Measurements from ENCODE around the gene SLC35B2.
A peak's percentile ranks its signal among the peaks of the same experiment; 100 is the strongest.

SLC35B2 gene

DNA sequence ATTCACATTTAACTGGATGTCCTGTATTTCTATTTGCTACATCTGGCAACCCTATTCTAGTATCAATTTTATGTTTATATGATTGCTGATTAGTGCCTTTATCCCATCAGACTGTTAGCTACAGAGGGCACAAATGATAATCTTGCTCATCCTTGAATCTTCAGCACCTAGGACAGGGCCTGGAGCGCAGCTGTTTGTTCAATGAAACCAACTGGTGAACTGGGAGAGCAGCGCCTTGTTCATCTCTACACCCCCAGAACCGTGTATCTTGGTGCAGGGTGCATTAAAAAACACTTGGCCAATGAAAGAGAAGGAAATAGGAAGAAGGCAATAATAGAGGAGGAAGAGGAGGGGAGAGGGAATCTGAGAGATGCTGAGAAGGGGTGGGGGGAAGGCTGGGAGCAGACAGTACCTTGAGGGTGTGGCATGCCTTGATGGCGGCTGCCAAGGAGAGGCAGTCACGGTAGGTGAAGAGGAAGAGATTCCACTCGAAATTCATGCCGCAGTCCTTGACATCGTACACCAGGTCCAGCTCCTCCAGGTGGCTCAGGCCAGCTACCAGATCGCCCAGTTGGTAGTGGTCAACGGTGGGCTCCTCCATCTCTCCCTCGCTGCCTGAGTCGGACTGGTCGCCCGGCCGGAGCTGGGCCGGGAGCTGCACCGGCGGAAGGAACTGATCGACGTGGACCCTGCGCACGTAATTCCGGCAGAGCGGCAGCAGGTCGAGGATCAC, 28.4 kb upstream of the SLC35B2 start:
- DNase-seq, result no peak

DNA sequence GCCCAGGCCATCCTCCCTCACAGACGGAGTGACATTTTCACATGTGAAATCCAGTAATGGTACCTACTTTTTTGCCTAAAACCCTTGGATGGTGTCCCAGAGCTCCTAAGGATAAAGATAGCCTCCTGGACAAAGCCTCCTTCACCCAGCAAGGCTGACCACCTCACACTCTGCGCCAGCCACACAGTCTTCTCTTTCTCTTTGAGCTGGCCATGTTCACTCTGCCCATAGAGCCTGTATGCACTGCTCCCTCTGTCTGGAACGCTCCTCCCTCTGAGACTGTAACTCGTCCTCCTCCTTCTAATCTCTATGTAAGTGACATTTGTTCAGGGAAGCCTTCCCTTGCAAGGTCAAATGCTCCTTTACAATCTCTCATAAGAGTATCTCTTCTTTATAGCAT, 27.5 kb upstream of the SLC35B2 start:
- DNase-seq, result no peak

DNA sequence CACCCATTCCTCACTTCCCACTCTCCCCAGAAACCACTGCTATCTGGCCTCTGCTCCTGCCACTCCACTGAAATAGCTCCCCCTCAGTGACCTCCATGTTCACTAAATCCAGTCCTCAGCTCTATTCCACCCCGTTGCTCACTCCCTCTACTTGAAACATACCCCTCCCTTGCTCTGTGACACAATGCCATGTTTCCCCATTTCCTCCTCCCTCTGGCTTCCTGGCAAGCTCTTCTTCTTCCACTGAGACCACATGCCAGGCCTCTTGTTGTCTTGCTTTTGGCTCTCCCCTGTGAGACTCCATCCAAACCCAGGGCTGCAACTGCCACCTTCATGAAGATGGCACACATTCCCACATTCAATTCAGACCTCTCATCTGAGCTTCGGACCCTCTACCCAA, 26.8 kb upstream of the SLC35B2 start:
- DNase-seq, result no peak

GRCh38 chr6:44278774-44279697, 21.7 kb upstream of the SLC35B2 start:
- peak; percentile 40 for DNase-seq

- DNase-seq, result no peak
Measured at GRCh38 chr6:44278315-44278714, 21.0 kb upstream of the SLC35B2 start.

DNA sequence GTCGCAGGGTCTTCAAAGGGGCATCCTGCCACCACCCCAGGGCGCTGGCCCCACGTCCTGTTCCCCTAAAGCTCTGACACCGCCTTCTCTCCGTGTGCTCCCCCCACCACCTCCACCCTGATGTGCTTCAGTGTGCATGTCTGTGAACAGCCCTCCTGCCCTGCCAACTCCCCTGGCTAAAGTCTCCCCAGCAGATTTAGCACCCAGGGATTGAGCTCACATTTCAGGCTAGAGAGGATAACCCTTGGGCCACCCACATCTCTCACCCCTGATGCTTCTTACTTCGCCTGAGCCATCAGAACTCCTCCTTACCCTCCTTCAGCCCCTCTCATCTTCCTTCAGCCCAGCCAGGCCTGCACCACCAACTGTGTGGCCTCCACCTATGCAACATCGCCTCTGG, 20.4 kb upstream of the SLC35B2 start:
- no peak for DNase-seq

- DNase-seq, result no peak
Measured at GRCh38 chr6:44276667-44277640, 19.6 kb upstream of the SLC35B2 start.

DNA sequence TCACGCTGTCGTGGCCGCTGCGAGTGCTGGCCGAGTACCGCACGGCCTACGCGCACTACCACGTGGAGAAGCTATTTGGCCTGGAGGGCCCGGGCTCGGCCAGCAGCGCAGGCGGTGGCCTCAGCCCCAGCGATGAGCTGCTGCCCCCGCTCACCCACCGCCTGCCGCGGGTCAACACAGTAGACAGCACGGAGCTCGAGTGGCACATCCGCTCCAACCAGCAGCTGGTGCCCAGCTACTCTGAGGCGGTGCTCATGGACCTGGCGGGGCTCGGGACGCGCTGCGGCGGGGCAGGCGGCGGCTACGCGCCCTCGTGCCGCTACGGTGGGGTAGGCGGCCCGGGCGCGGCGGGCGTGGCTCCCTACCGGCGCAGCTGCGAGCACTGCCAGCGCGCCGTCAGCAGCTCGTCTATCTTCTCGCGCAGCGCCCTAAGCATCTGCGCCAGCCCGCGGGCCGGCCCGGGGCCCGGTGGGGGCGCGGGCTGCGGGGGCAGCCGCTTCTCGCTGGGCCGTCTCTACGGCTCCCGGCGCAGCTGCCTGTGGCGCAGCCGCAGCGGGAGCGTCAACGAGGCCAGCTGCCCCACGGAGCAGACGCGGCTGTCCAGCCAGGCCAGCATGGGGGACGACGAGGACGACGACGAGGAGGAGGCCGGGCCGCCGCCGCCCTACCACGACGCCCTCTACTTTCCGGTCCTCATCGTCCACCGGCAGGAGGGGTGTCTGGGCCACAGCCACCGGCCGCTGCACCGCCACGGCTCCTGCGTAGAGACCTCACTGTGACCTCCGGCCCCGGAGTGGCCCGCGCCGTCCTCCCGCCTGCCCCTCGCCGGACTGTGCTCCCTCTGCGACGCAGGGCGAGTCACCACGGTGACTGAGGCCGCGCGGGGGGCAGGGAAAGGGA, 18.7 kb upstream of the SLC35B2 start:
- no peak for DNase-seq

- no peak for DNase-seq
Measured at GRCh38 chr6:44275271-44275748, 18.0 kb upstream of the SLC35B2 start.

- DNase-seq, result no peak
Measured at GRCh38 chr6:44273617-44274016, 16.3 kb upstream of the SLC35B2 start.

DNA sequence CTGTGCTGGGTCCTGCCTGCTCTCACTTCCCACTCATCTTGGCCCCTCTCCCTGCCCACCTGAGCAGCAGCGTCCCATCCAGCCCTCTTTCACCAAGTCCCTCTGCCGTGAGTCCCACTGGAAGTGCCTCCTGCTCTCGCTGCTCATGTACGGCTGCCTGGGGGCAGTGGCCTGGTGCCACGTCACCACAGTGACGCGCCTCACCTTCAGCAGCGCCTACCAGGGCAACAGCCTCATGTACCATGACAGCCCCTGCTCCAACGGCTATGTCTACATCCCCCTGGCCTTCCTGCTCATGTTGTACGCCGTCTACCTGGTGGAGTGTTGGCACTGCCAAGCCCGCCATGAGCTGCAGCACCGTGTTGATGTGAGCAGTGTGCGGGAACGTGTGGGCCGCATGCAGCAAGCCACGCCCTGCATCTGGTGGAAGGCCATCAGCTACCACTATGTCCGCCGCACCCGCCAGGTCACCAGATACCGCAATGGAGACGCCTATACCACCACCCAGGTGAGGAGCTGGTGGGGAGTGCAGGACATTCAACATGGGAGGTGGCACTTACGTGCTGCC, 15.8 kb upstream of the SLC35B2 start:
- no peak for DNase-seq

DNA sequence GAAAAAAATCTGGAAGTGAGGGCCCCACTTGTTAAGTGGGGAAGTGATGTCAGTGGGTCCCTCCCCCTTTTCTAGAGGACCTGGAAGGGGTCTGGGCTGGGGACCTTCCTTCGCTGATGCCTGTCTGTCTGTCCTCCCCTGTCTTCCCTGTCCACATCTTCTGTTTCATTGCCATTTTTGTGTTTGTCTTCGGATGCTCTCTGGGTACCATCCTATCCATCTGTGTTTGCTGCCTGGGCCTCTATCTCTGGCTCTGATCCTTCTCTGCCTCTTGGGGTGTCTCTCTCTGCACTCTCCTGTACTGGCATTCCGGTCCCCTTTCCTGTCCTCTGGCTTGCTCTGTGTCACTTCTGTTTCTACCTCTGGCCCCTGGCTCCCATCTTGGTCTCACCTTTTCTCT, 15.2 kb upstream of the SLC35B2 start:
- DNase-seq, result no peak

DNA sequence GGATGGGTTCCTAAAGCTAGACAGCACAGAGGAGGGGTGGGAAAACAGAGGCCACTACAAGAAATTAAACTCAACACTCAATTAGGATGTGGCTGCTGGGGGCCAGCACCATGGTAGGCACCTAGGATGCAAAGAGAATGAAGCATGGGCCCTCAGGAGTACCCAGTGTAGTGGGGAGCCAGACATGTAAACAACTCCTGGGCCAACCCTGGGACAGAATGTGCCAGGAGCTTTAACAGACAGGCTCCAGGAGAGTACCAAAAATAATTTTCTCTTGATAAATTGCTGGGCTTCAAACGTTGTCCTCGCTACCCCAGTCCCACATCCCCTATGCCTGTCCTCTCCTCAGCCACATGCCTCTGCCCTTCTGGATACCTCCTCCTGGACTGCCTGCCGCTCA, 14.6 kb upstream of the SLC35B2 start:
- DNase-seq, result no peak

GRCh38 chr6:44271406-44271723, 14.0 kb upstream of the SLC35B2 start:
- DNase-seq, result no peak

DNA sequence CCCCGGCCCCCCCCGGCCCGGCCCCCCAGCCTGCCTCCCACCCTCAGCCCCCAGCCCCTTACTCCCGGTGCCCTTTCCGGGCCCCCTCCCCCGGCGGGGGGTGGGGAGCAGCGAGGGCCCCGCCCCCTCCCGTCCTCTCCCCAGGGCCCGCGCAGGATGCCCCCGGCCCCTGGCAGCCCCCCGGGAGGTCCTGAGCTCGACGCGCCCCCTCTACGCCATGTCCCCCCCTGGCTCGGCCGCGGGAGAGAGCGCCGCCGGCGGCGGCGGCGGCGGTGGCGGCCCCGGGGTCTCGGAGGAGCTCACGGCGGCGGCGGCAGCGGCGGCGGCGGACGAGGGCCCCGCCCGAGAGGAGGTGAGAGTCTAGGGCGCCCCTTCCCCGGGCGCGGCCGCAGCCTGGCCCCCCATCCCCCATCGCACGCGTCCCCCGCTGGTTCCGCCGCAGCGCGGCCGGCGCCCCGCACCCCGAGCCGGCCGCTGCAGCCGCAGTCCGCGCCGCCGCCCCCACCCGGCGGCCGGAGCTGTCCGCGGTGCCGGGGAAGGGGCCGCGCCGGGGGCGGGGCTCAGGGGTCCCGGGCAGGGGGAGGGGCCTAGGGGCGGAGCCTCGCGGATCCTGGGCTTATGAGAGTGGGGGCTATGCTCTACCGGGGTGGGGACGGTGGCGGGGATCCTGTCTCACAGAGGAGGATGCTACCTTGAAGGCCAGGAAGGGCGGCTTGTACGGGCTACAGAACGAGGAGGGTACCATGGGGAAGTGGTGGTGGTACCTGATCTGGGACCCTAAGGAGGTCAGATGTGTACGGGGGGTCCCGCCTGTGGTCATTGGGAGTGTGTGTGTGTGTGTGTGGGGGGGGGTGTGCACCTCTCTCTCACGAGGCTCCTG, 13.4 kb upstream of the SLC35B2 start:
- no peak for DNase-seq

- no peak for DNase-seq
Measured at GRCh38 chr6:44269921-44270525, 12.7 kb upstream of the SLC35B2 start, which contains the start of gene TMEM151B. Gene TMEM151B, plus strand, starts transcription at chr6:44270450. Its CDS starts 293 bp downstream, at chr6:44270743.

DNA sequence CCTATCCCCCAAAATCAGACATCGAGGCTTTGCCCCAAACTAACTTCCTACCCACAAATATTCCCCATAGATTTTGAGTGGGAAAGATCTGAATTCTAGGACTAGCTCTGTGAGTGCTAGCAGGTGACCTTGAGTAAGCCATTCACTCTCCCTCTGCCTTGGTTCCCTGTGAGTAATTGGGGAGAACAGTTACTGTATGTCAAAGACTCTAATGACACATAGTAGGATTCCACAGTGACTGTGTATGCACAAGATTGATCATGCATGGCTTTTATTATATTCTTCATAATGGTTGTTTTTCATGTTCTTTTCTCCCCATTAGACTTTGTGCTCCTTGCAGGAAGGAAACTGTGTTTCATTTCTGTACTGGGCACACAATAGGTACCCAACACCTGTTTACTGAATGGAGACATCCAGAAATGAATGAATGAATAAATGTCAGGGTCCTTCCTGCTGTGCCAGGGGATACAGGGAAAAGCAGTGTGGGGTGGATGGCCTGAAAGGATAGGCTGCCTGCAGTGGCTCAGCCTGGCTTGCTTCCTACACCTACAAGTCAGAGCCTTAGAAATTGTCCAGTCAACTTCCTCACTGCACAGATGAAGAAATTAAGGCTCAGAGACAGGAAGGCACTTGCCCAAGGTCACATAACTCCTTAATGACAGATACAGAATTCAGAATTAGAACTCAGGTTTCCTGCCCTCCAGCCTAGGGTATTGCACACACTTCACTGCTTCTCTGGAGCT, 12.0 kb upstream of the SLC35B2 start:
- DNase-seq, result no peak

- no peak for DNase-seq
Measured at GRCh38 chr6:44268095-44268628, 10.8 kb upstream of the SLC35B2 start.

DNA sequence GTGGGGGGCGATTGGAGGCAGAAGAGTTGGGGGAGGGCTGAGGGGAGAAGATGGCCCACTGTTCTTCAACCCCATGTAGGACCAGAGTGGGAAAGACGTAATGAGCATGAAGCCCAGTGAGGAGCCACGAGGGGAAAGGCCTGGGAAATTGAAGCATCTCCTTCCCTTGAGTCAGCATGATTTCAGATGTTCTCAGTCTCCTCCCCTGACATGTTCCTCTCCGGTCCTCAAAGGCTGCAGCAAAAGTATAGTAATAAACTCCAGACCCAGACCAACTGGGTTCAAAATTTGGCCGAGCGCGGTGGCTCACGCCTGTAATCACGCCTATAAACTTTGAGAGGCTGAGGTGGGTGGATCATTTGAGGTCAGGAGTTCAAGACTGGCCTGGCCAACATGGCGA, 9.9 kb upstream of the SLC35B2 start:
- no peak for DNase-seq
